Type B pancreatic cell (in vitro differentiated cells): ENCODE data around the gene ISG20. TPM values are rescaled to one million over a fixed set of nuclear protein-coding genes. Genes with fewer than 3 reads are reported as not detected.

ENCODE experiments used
- DNase-seq: peaks from one replicate; pipeline ENCODE4 v3.0.0; 2021; ENCODE audit warnings: mixed read lengths; ENCODE audit not compliant: unreplicated experiment; ENCODE audit errors: extremely low spot score
- H3K27ac Mint-ChIP-seq: 2 replicates; pipeline ENCODE4 v1.8.0; 2021; ENCODE audit warnings: mild to moderate bottlenecking, mixed read lengths
- H3K27me3 Mint-ChIP-seq: 2 replicates; pipeline ENCODE4 v1.8.0; 2021; ENCODE audit warnings: mixed read lengths
- H3K36me3 Mint-ChIP-seq: 2 replicates; pipeline ENCODE4 v1.8.0; 2021; ENCODE audit warnings: mixed read lengths
- H3K4me1 Mint-ChIP-seq: one replicate; pipeline ENCODE4 v1.8.0; 2021; ENCODE audit warnings: mixed read lengths; ENCODE audit not compliant: unreplicated experiment
- H3K4me3 Mint-ChIP-seq: 2 replicates; pipeline ENCODE4 v1.8.0; 2021; ENCODE audit warnings: mild to moderate bottlenecking, mixed read lengths
- H3K9me3 Mint-ChIP-seq: 2 replicates; pipeline ENCODE4 v1.8.0; 2021; ENCODE audit warnings: mixed read lengths
- CTCF ChIP-seq: fragments of 200-600 bp; sonication (generic); conservative IDR thresholded peaks from 2 replicates; pipeline ENCODE4 v1.5.0; 2021; ENCODE audit warnings: antibody characterized with exemption, mild to moderate bottlenecking
- total RNA-seq: library from RNA; stranded (reverse); gene quantifications from 2 replicates; pipeline ENCODE4 v1.2.1, GENCODE V29; 2021; ENCODE audit warnings: low replicate concordance

ISG20 gene
- total RNA-seq, 1 donor from 2014 or later = 4.9 TPM

GRCh38 chr15:88688394-88688933 lies 49.6 kb downstream of the ISG20 start:
- Mint-ChIP-seq H3K27ac (no peak overlapping the region), H3K9me3 (peaks cover 11% of the 10 kb centered on the region), H3K4me3 (no peak overlapping the region), H3K4me1 (no peaks in the 10 kb centered on the region), H3K27me3 (peaks cover 29% of the 10 kb centered on the region), H3K36me3 (no peaks in the 10 kb centered on the region)
- no peak for DNase-seq
- TF ChIP-seq CTCF = no peak

- peaks cover 11% of the 10 kb centered on the region for H3K9me3 Mint-ChIP-seq
- DNase-seq = peak; percentile 45
- H3K4me1 Mint-ChIP-seq = no peaks in the 10 kb centered on the region
- H3K27me3 Mint-ChIP-seq = peaks cover 29% of the 10 kb centered on the region
- no peak overlapping the region for H3K4me3 Mint-ChIP-seq
- H3K27ac Mint-ChIP-seq = no peak overlapping the region
- no peak for TF ChIP-seq CTCF
- no peaks in the 10 kb centered on the region for H3K36me3 Mint-ChIP-seq
These were observed 51.5 kb downstream of the ISG20 start for GRCh38 chr15:88690331-88690730.

DNA sequence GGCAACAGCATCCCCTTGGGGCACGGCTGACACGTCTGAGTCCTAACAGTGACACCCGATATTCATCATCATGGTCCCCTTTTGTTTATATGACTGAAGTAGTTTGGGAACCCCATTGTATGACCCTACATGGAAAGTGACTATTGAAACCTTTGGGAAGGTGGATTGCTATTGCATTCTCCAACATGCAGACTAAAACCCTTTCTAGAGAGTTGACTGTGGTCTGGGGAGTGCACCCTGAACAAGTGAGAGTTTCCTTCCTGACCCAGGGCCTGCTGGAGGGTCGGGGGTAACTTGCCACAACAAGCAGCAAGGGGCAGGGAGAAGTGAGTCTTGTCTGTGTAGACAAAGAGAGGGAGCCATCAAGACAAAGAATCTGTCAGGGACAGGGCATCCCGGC lies 54.4 kb downstream of the ISG20 start:
- Mint-ChIP-seq H3K27me3 (peaks cover 21% of the 10 kb centered on the region), H3K9me3 (peaks cover 11% of the 10 kb centered on the region)
- DNase-seq = no peak

GRCh38 chr15:88695101-88695500 lies 56.3 kb downstream of the ISG20 start:
- no peak for TF ChIP-seq CTCF
- Mint-ChIP-seq H3K36me3 (no peaks in the 10 kb centered on the region), H3K4me1 (peaks cover 3% of the 10 kb centered on the region), H3K9me3 (peaks cover 6% of the 10 kb centered on the region), H3K4me3 (no peak overlapping the region), H3K27me3 (peaks cover 30% of the 10 kb centered on the region), H3K27ac (no peak overlapping the region)
- DNase-seq = no peak

More for the DNA sequence above, 54.4 kb downstream of the ISG20 start:
- no peak overlapping the region for H3K4me3 Mint-ChIP-seq
- H3K4me1 Mint-ChIP-seq = peaks cover 3% of the 10 kb centered on the region
- no peak for TF ChIP-seq CTCF
- no peak overlapping the region for H3K27ac Mint-ChIP-seq
- no peaks in the 10 kb centered on the region for H3K36me3 Mint-ChIP-seq

GRCh38 chr15:88695691-88696251 lies 57.0 kb downstream of the ISG20 start:
- no peak for DNase-seq
- peaks cover 27% of the 10 kb centered on the region for H3K27me3 Mint-ChIP-seq
- H3K36me3 Mint-ChIP-seq = no peaks in the 10 kb centered on the region
- no peak overlapping the region for H3K27ac Mint-ChIP-seq
- H3K9me3 Mint-ChIP-seq = peaks cover 2% of the 10 kb centered on the region
- H3K4me1 Mint-ChIP-seq = peaks cover 3% of the 10 kb centered on the region
- H3K4me3 Mint-ChIP-seq = no peak overlapping the region
- no peak for TF ChIP-seq CTCF
